GM12878 (cell line): Measurements from ENCODE around the gene CFAP57. TPM values are rescaled to one million over a fixed set of nuclear protein-coding genes. Genes with fewer than 3 reads are reported as not detected.

ENCODE experiments used
- ATAC-seq: fragments of 200-7000 bp; cut with Tn5 transposase; 3 replicates; pipeline ENCODE4 v1.9.1; 2020; ENCODE audit warnings: mild to moderate bottlenecking, moderate library complexity
- BruUV-seq: library from RNA; stranded (reverse); fragments of 400-500 nt; replicated peaks from 2 replicates; lab custom pipeline; 2021; lab: Mats Ljungman, UMichigan
- CTCF ChIA-PET: fragments of 300-600 bp; sonication (Branson Sonifier 250); formaldehyde crosslinking; extraction: SDS; loops from one replicate; lab custom pipeline; 2021; ENCODE audit warnings: inconsistent platforms; lab: Yijun Ruan, JAX
- POLR2A ChIA-PET: fragments of 350-600 bp; formaldehyde crosslinking; extraction: SDS; loops from one replicate; lab custom pipeline; 2021; ENCODE audit warnings: inconsistent platforms; lab: Charles Lee
- RAD21 ChIA-PET: fragments of 300-600 bp; sonication (Branson Sonifier 250); formaldehyde crosslinking; loops from one replicate; lab custom pipeline; 2023; ENCODE audit warnings: antibody characterized with exemption; ENCODE audit not compliant: unreplicated experiment; lab: Charles Lee
- SMC1A ChIA-PET: fragments of 300-600 bp; sonication (Branson Sonifier 250); formaldehyde crosslinking; loops from one replicate; lab custom pipeline; 2023; ENCODE audit not compliant: unreplicated experiment, uncharacterized antibody; lab: Charles Lee
- DNase-seq: peaks from one replicate; pipeline ENCODE4 v3.0.0-alpha.2; 2011; ENCODE audit warnings: low read depth, low spot score
- FAIRE-seq: peaks from 3 replicates; lab custom pipeline; 2011; peaks lifted over from hg19 to GRCh38; lab: Jason Lieb, UNC
- H2AFZ ChIP-seq: 2 replicates; pipeline ENCODE4 v1.6.0; 2011; ENCODE audit warnings: low read depth, low read length, control low read depth; ENCODE audit not compliant: control insufficient read depth
- H3K27ac ChIP-seq: 2 replicates; pipeline ENCODE4 v1.5.1; 2011; ENCODE audit warnings: control low read depth; ENCODE audit not compliant: control insufficient read depth, insufficient read depth
- H3K27me3 ChIP-seq, 2 experiments: replicated peaks in 1 of 2; 2 replicates each; pipeline versions ENCODE4 v1.6.0 to v1.6.1; 2011; ENCODE audit warnings: low read length in 1 of 2; ENCODE audit not compliant: control insufficient read depth in 2 of 2, insufficient read depth in 2 of 2
- H3K36me3 ChIP-seq, 2 experiments: 2 replicates each; pipeline ENCODE4 v1.5.1; 2011; ENCODE audit warnings: low read length in 1 of 2; ENCODE audit not compliant: control insufficient read depth in 2 of 2, insufficient read depth in 2 of 2
- H3K4me1 ChIP-seq: 2 replicates; pipeline ENCODE4 v1.6.1; 2011; ENCODE audit warnings: mild to moderate bottlenecking, low read length, moderate library complexity, mixed read lengths; ENCODE audit not compliant: control insufficient read depth, insufficient read depth
- H3K4me2 ChIP-seq: 2 replicates; pipeline ENCODE4 v1.6.0; 2011; ENCODE audit warnings: control low read depth; ENCODE audit not compliant: control insufficient read depth, insufficient read depth
- H3K4me3 ChIP-seq: fragments of 200-600 bp; sonication (generic); 2 replicates; pipeline ENCODE4 v1.5.1; 2016
- H3K79me2 ChIP-seq: 2 replicates; pipeline ENCODE4 v1.6.0; 2011; ENCODE audit warnings: low read length; ENCODE audit not compliant: control insufficient read depth, insufficient read depth
- H3K9ac ChIP-seq: 2 replicates; pipeline ENCODE4 v1.8.0; 2011; ENCODE audit warnings: low read length, control low read depth, mixed read lengths; ENCODE audit not compliant: control insufficient read depth, insufficient read depth
- H3K9me3 ChIP-seq: replicated peaks from 3 replicates; pipeline ENCODE4 v1.5.1; 2011; ENCODE audit warnings: mild to moderate bottlenecking, low read length; ENCODE audit not compliant: control insufficient read depth, insufficient read depth
- H4K20me1 ChIP-seq: 2 replicates; pipeline ENCODE4 v1.6.0; 2011; ENCODE audit not compliant: control insufficient read depth, insufficient read depth
- CEBPB ChIP-seq, 2 experiments: fragments of 150-350 bp in 1 of 2; IDR thresholded peaks; 2 replicates each; pipeline ENCODE4 v1.6.1; 2012 to 2014; ENCODE audit warnings: low read depth in 2 of 2, low read length in 2 of 2, borderline replicate concordance in 1 of 2, inconsistent platforms in 1 of 2
- DPF2 ChIP-seq: fragments of 450-650 bp; IDR thresholded peaks from 2 replicates; pipeline ENCODE4 v1.6.1; 2017; ENCODE audit warnings: mild to moderate bottlenecking
- E2F4 ChIP-seq: IDR thresholded peaks from 2 replicates; pipeline ENCODE4 v1.6.1; 2012; ENCODE audit warnings: low read depth, low read length, improper control_type of control experiment
- GABPA ChIP-seq: IDR thresholded peaks from 2 replicates; pipeline ENCODE4 v1.6.1; 2014; ENCODE audit warnings: antibody characterized with exemption, low read depth, mild to moderate bottlenecking, inconsistent platforms
- MAX ChIP-seq: IDR thresholded peaks from 2 replicates; pipeline ENCODE4 v1.6.1; 2012; ENCODE audit warnings: low read depth, low read length, improper control_type of control experiment
- MLLT1 ChIP-seq: fragments of 450-650 bp; IDR thresholded peaks from 2 replicates; pipeline ENCODE4 v1.6.1; 2016; ENCODE audit warnings: mild to moderate bottlenecking
- PKNOX1 ChIP-seq: fragments of 450-650 bp; IDR thresholded peaks from 2 replicates; pipeline ENCODE4 v1.6.1; 2016; ENCODE audit warnings: mild to moderate bottlenecking
- POU2F2 ChIP-seq: IDR thresholded peaks from 3 replicates; pipeline ENCODE4 v1.6.1; 2011; ENCODE audit warnings: low read depth, mild to moderate bottlenecking, low read length, borderline replicate concordance
- RUNX3 ChIP-seq: IDR thresholded peaks from 2 replicates; pipeline ENCODE4 v1.6.1; 2012; ENCODE audit warnings: low read length, inconsistent platforms
- YY1 ChIP-seq: IDR thresholded peaks from 2 replicates; pipeline ENCODE4 v1.6.1; 2011; ENCODE audit warnings: low read depth, mild to moderate bottlenecking, low read length
- WGBS: methylation state at CpG from one replicate; pipeline ENCODE4 v1.1.6; 2016; ENCODE audit warnings: low lambda C conversion rate; ENCODE audit not compliant: insufficient replicate concordance, insufficient coverage; ENCODE audit errors: missing lambda C conversion rate; 5-methylcytosine and 5-hydroxymethylcytosine counted together
- in situ Hi-C: fragments of 300-500 bp; cut with MboI; formaldehyde crosslinking; loops from 9 replicates; pipeline ENCODE4 v1.14.3; 2018; ENCODE audit warnings: mixed read lengths
- intact Hi-C: fragments of 100-400 bp; cut with micrococcal nuclease; formaldehyde crosslinking; loops from one replicate; pipeline ENCODE4 v1.14.2; 2022; ENCODE audit not compliant: unreplicated experiment
- polyA plus RNA-seq, 11 experiments: library from polyadenylated mRNA; depleted of rRNA in 4 of 11; unstranded in 6 of 11; stranded (reverse) in 5 of 11; fragments of >200 nt; fragmentation: Nextera tagmentation in 4 of 11; fragmentation: Illumina TruSeq in 1 of 11; extraction: Ambion mirVana in 4 of 11; extraction: Trizol in 1 of 11; gene quantifications; 1 replicate in 1 of 11; 2 replicates in 10 of 11; pipeline versions ENCODE4 v1.2.1 to v1.2.3, GENCODE V29; 2011 to 2016; ENCODE audit warnings: inconsistent platforms in 2 of 11, missing spikeins in 2 of 11, low read depth in 1 of 11
- total RNA-seq, 4 experiments: library from RNA; depleted of rRNA in 3 of 4; stranded (reverse); fragments of >200 nt in 3 of 4; fragmentation: Illumina TruSeq in 1 of 4; extraction: Trizol in 1 of 4; gene quantifications; 2 replicates each; pipeline versions ENCODE4 v1.2.1 to v1.2.3, GENCODE V29; 2013 to 2021

The CFAP57 gene
- total and polyA plus RNA-seq, 10 of the 15 experiments (the other 5 are each of a cell fraction or from before 2014, with no cell fraction given), result 0.45 to 4.8 (median 1.3) TPM

- TF ChIP-seq E2F4, result no peak
Measured at GRCh38 chr1:43227143-43227764, 55.1 kb downstream of the CFAP57 start (continued).

DNA sequence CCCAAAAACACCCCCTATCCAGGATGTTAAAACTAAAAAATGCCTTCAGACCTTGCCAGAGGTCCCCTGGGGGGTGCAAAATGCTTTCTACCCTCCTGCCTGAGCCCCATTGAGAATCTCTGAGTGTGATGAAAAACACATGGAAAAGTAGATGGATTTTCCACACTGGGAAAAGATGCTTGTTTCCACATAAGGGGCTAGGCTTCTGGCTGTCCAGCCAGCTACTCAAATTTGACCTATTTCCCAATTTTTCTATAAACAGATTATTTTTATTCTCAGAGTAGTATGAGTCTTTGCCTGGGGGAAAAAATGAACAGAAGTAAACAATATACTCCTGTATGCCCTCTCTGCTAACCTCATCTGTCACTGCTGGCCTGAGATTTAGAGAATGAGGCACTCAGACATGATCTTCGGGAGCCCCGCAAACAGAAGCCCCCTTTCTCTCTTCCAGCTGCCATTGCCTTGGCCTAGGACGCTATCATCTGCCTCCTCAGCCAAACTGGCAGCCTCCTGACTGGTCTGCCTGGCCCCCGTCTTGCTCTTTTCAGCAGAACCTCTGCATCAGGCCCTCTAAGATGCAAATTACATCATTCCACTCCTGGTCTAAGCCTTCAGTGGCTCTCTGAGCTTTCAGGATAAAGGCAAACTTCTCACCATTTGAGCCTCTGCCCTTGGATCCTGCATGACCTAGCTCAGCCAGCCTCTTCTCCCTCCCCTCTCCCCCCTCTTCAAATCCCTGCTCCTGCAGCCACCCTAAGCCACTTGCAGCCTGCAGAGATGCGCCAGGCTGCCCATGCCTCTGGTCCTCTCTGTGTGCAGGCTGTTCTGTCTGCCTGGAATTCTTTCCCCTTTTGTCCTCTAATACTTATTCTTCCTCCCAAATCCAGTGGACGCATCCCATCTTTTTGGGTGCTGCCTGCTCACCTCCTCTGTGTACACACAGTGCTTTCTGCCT is 58.0 kb downstream of the CFAP57 start:
- ATAC-seq (no peak), FAIRE-seq (no peak), DNase-seq (no peak)
- Histone ChIP-seq H3K9me3 (no peaks in the 10 kb centered on the region), H3K4me3 (no peak overlapping the region), H2AFZ (no peak overlapping the region), H4K20me1 (no peaks in the 10 kb centered on the region), H3K27ac (no peak overlapping the region), H3K4me2 (no peak overlapping the region), H3K4me1 (no peaks in the 10 kb centered on the region; the same call in 1 of the 2 replicates), H3K27me3 (no peaks in the 10 kb centered on the region)
- SMC1A ChIA-PET, result interaction anchor here (1.0 to 6.5 kb wide), 4 partner anchors 129 to 420 kb away, joined by 3 to 63 read pairs (median 14); partner anchors contain the start of genes CDC20 and KDM4A
- CTCF ChIA-PET, result interaction anchor here (0.9 to 3.4 kb wide), 4 partner anchors 9 to 704 kb away, joined by 3 to 11 read pairs (median 4); no protein-coding TSS in a partner anchor
- in situ Hi-C loops, result loop anchor here (5.0 kb wide), 1 partner anchor 182 kb away; no protein-coding TSS in a partner anchor
- RAD21 ChIA-PET, result interaction anchor here (0.8 to 1.9 kb wide), 4 partner anchors 9 to 521 kb away, joined by 3 to 5 read pairs (median 4); partner anchors contain the start of gene CDC20
- TF ChIP-seq RUNX3 (no peak), GABPA (no peak), MAX (no peak), YY1 (no peak), POU2F2 (no peak), DPF2 (no peak), PKNOX1 (no peak), MLLT1 (no peak), CEBPB (IDR thresholded peaks at IDR 0.05; ENCODE audit: borderline replicate concordance in 1 of 2, low read depth in 2 of 2, low read length in 2 of 2) (no peak)
- TF ChIP-seq, all 136 proteins: peak for 0
- 73% methylated on average over 6 of the region's 6 CpGs for WGBS
- Histone ChIP-seq H3K79me2 (no peaks in the 10 kb centered on the region), H3K9ac (no peak overlapping the region), H3K36me3 (peaks cover 3 to 11% of the 10 kb centered on the region in 2 experiments; a peak in 2 of 4 replicates)
- POLR2A ChIA-PET, result no interaction called here
- BruUV-seq, result no TSS peak
- intact Hi-C loops, result loop anchor here (5.0 to 10.0 kb wide), 2 partner anchors 297 to 425 kb away; partner anchors contain the start of gene KDM4A
